Measurements from ENCODE around the gene PSMC5. TPM values are rescaled to one million over a fixed set of nuclear protein-coding genes. Genes with fewer than 3 reads are reported as not detected.
"Not testable (repeated sequence)": the region's sequence is repeated elsewhere in the genome, so short reads cannot be mapped to it uniquely, and the experiment has no call there.

The PSMC5 gene
- 125 TPM for polyA plus RNA-seq (2012; ENCODE audit: low read depth, missing spikeins)

- TF ChIP-seq SPI1 (IDR thresholded peaks at IDR 0.05; ENCODE audit: low read depth, low read length) (peak; percentile 16; the same call in 1 of the 2 replicates), POLR2A (IDR thresholded peaks at IDR 0.05; ENCODE audit: low read depth, low read length) (peak; percentile 92), POLR2AphosphoS5 (IDR thresholded peaks at IDR 0.05; ENCODE audit: low read depth, low read length) (peak; percentile 89), PAX5 (IDR thresholded peaks at IDR 0.05; ENCODE audit: insufficient read depth, low read length, severe bottlenecking) (no peak), TAF1 (IDR thresholded peaks at IDR 0.05; ENCODE audit: low read depth, low read length) (peak; percentile 87), POU2F2 (IDR thresholded peaks at IDR 0.05; ENCODE audit: low read depth, low read length) (0 out of 2 replicates have a peak, but pooled peaks have one; percentile 56)
- peak; percentile 91 for DNase-seq (ENCODE audit: insufficient read length, low spot score)
- peak; percentile 97 for FAIRE-seq
These were observed at the start of gene PSMC5, which contains the start of gene FTSJ3 for GRCh38 chr17:63827002-63827800. Gene PSMC5 (plus strand): TSS chr17:63827431. CDS start chr17:63827491, 60 bp downstream. Gene FTSJ3 (minus strand): TSS chr17:63827663. CDS start chr17:63826902, 761 bp downstream.

- DNase-seq (ENCODE audit: insufficient read length, low spot score) (no peak), FAIRE-seq (no peak)
- TF ChIP-seq PAX5 (IDR thresholded peaks at IDR 0.05; ENCODE audit: insufficient read depth, low read length, severe bottlenecking) (no peak), TAF1 (IDR thresholded peaks at IDR 0.05; ENCODE audit: low read depth, low read length) (no peak), SPI1 (IDR thresholded peaks at IDR 0.05; ENCODE audit: low read depth, low read length) (no peak), POLR2AphosphoS5 (IDR thresholded peaks at IDR 0.05; ENCODE audit: low read depth, low read length) (no peak), POLR2A (IDR thresholded peaks at IDR 0.05; ENCODE audit: low read depth, low read length) (no peak), POU2F2 (IDR thresholded peaks at IDR 0.05; ENCODE audit: low read depth, low read length) (no peak)
These were observed 46.7 kb upstream of the PSMC5 start for GRCh38 chr17:63780507-63780906.

GRCh38 chr17:63780928-63781327, 46.3 kb upstream of the PSMC5 start:
- no peak for TF ChIP-seq PAX5 (IDR thresholded peaks at IDR 0.05; ENCODE audit: insufficient read depth, low read length, severe bottlenecking)
- no peak for TF ChIP-seq TAF1 (IDR thresholded peaks at IDR 0.05; ENCODE audit: low read depth, low read length)
- TF ChIP-seq SPI1 (IDR thresholded peaks at IDR 0.05; ENCODE audit: low read depth, low read length): no peak
- TF ChIP-seq POU2F2 (IDR thresholded peaks at IDR 0.05; ENCODE audit: low read depth, low read length): no peak
- no peak for FAIRE-seq
- DNase-seq (ENCODE audit: insufficient read length, low spot score): no peak

GRCh38 chr17:63783522-63783921, 43.7 kb upstream of the PSMC5 start:
- DNase-seq (ENCODE audit: insufficient read length, low spot score) (no peak), FAIRE-seq (no peak)
- TF ChIP-seq POU2F2 (IDR thresholded peaks at IDR 0.05; ENCODE audit: low read depth, low read length): no peak
- TF ChIP-seq POLR2A (IDR thresholded peaks at IDR 0.05; ENCODE audit: low read depth, low read length): no peak
- no peak for TF ChIP-seq SPI1 (IDR thresholded peaks at IDR 0.05; ENCODE audit: low read depth, low read length)

- TF ChIP-seq POLR2A (IDR thresholded peaks at IDR 0.05; ENCODE audit: low read depth, low read length) (no peak), TAF1 (IDR thresholded peaks at IDR 0.05; ENCODE audit: low read depth, low read length) (no peak), PAX5 (IDR thresholded peaks at IDR 0.05; ENCODE audit: insufficient read depth, low read length, severe bottlenecking) (no peak), POLR2AphosphoS5 (IDR thresholded peaks at IDR 0.05; ENCODE audit: low read depth, low read length) (no peak), POU2F2 (IDR thresholded peaks at IDR 0.05; ENCODE audit: low read depth, low read length) (no peak), SPI1 (IDR thresholded peaks at IDR 0.05; ENCODE audit: low read depth, low read length) (no peak)
- DNase-seq (ENCODE audit: insufficient read length, low spot score) (no peak), FAIRE-seq (no peak)
These were observed 41.7 kb upstream of the PSMC5 start for GRCh38 chr17:63785556-63785955.

GRCh38 chr17:63786117-63786516, 41.1 kb upstream of the PSMC5 start:
- TF ChIP-seq TAF1 (IDR thresholded peaks at IDR 0.05; ENCODE audit: low read depth, low read length) (no peak), PAX5 (IDR thresholded peaks at IDR 0.05; ENCODE audit: insufficient read depth, low read length, severe bottlenecking) (no peak), POLR2A (IDR thresholded peaks at IDR 0.05; ENCODE audit: low read depth, low read length) (no peak), POU2F2 (IDR thresholded peaks at IDR 0.05; ENCODE audit: low read depth, low read length) (no peak), POLR2AphosphoS5 (IDR thresholded peaks at IDR 0.05; ENCODE audit: low read depth, low read length) (no peak), SPI1 (IDR thresholded peaks at IDR 0.05; ENCODE audit: low read depth, low read length) (no peak)
- DNase-seq (ENCODE audit: insufficient read length, low spot score) (no peak), FAIRE-seq (no peak)

- TF ChIP-seq SPI1 (IDR thresholded peaks at IDR 0.05; ENCODE audit: low read depth, low read length) (no peak), POLR2A (IDR thresholded peaks at IDR 0.05; ENCODE audit: low read depth, low read length) (no peak), PAX5 (IDR thresholded peaks at IDR 0.05; ENCODE audit: insufficient read depth, low read length, severe bottlenecking) (no peak), TAF1 (IDR thresholded peaks at IDR 0.05; ENCODE audit: low read depth, low read length) (no peak), POLR2AphosphoS5 (IDR thresholded peaks at IDR 0.05; ENCODE audit: low read depth, low read length) (no peak), POU2F2 (IDR thresholded peaks at IDR 0.05; ENCODE audit: low read depth, low read length) (no peak)
- FAIRE-seq (no peak), DNase-seq (ENCODE audit: insufficient read length, low spot score) (no peak)
These were observed 40.1 kb upstream of the PSMC5 start for GRCh38 chr17:63786971-63787711.

GRCh38 chr17:63790057-63790456, 37.2 kb upstream of the PSMC5 start:
- DNase-seq (ENCODE audit: insufficient read length, low spot score): no peak
- TF ChIP-seq POLR2AphosphoS5 (IDR thresholded peaks at IDR 0.05; ENCODE audit: low read depth, low read length) (no peak), PAX5 (IDR thresholded peaks at IDR 0.05; ENCODE audit: insufficient read depth, low read length, severe bottlenecking) (no peak), TAF1 (IDR thresholded peaks at IDR 0.05; ENCODE audit: low read depth, low read length) (no peak), POU2F2 (IDR thresholded peaks at IDR 0.05; ENCODE audit: low read depth, low read length) (no peak), SPI1 (IDR thresholded peaks at IDR 0.05; ENCODE audit: low read depth, low read length) (no peak), POLR2A (IDR thresholded peaks at IDR 0.05; ENCODE audit: low read depth, low read length) (no peak)
- no peak for FAIRE-seq

GRCh38 chr17:63792055-63792729, 35.0 kb upstream of the PSMC5 start:
- TF ChIP-seq SPI1 (IDR thresholded peaks at IDR 0.05; ENCODE audit: low read depth, low read length) (no peak), PAX5 (IDR thresholded peaks at IDR 0.05; ENCODE audit: insufficient read depth, low read length, severe bottlenecking) (no peak), POU2F2 (IDR thresholded peaks at IDR 0.05; ENCODE audit: low read depth, low read length) (no peak)
- no peak for DNase-seq (ENCODE audit: insufficient read length, low spot score)
- FAIRE-seq: no peak

- not testable (repeated sequence) for DNase-seq (ENCODE audit: insufficient read length, low spot score); FAIRE-seq
These were observed 30.9 kb upstream of the PSMC5 start for GRCh38 chr17:63796375-63796774.

Measured in GM12891 (cell line).